ENCODE data around the gene ZNF732. TPM values are rescaled to one million over a fixed set of nuclear protein-coding genes. Genes with fewer than 3 reads are reported as not detected.
"Not testable (repeated sequence)": the region's sequence is repeated elsewhere in the genome, so short reads cannot be mapped to it uniquely, and the experiment has no call there.

Gene ZNF732
- total RNA-seq, 1 experiment from 2014 or later: 1.0 TPM

GRCh38 chr4:335515-335914 is 30.2 kb upstream of the ZNF732 start:
- H3K4me3 ChIP-seq (ENCODE audit: low read length): peak overlapping the region; percentile 96; the same call in 1 of the 2 replicates
- DNase-seq: no peak
- H3K79me2 ChIP-seq (ENCODE audit: low read length): peaks cover 41% of the 10 kb centered on the region
- no peaks in the 10 kb centered on the region for H3K9me2 ChIP-seq (replicated peaks; ENCODE audit: insufficient read depth, low read length)
- peaks cover 16% of the 10 kb centered on the region for H3K4me1 ChIP-seq (ENCODE audit: low read length)
- H3K36me3 ChIP-seq (ENCODE audit: insufficient read depth, low read length): peaks cover 40% of the 10 kb centered on the region
- H3K4me2 ChIP-seq (ENCODE audit: low read depth, low read length, poor library complexity, severe bottlenecking): no peak overlapping the region
- no peak overlapping the region for H3K9ac ChIP-seq (ENCODE audit: low read length)
- no peaks in the 10 kb centered on the region for H4K20me1 ChIP-seq (ENCODE audit: insufficient read depth, low read depth, low read length)
- H3K27me3 ChIP-seq (ENCODE audit: low read length): no peaks in the 10 kb centered on the region
- H3K27ac ChIP-seq (ENCODE audit: low read length): peak overlapping the region; percentile 91; the same call in 1 of the 2 replicates
- H3K9me3 ChIP-seq (ENCODE audit: low read length): peaks cover 24% of the 10 kb centered on the region
- no peak overlapping the region for H2AFZ ChIP-seq (ENCODE audit: low read length)

GRCh38 chr4:328729-329128 is 23.5 kb upstream of the ZNF732 start:
- H3K4me2 ChIP-seq (ENCODE audit: low read depth, low read length, poor library complexity, severe bottlenecking): no peak overlapping the region
- H3K79me2 ChIP-seq (ENCODE audit: low read length): no peaks in the 10 kb centered on the region
- peaks cover 3% of the 10 kb centered on the region; the same call in 1 of the 2 replicates for H3K36me3 ChIP-seq (ENCODE audit: insufficient read depth, low read length)
- H3K9me2 ChIP-seq (replicated peaks; ENCODE audit: insufficient read depth, low read length): no peaks in the 10 kb centered on the region
- no peaks in the 10 kb centered on the region for H3K4me1 ChIP-seq (ENCODE audit: low read length)
- H2AFZ ChIP-seq (ENCODE audit: low read length): no peak overlapping the region
- H3K27me3 ChIP-seq (ENCODE audit: low read length): no peaks in the 10 kb centered on the region
- H4K20me1 ChIP-seq (ENCODE audit: insufficient read depth, low read depth, low read length): no peaks in the 10 kb centered on the region
- DNase-seq: no peak
- no peak overlapping the region for H3K9ac ChIP-seq (ENCODE audit: low read length)
- H3K4me3 ChIP-seq (ENCODE audit: low read length): no peak overlapping the region
- H3K27ac ChIP-seq (ENCODE audit: low read length): peak overlapping the region; percentile 40; the same call in 1 of the 2 replicates
- peaks cover 13% of the 10 kb centered on the region for H3K9me3 ChIP-seq (ENCODE audit: low read length)

- H3K79me2 ChIP-seq (ENCODE audit: low read length): no peaks in the 10 kb centered on the region
- peak; percentile 78 for DNase-seq
- H3K9me3 ChIP-seq (ENCODE audit: low read length): peaks cover 19% of the 10 kb centered on the region
Observed at GRCh38 chr4:314296-314903, 9.1 kb upstream of the ZNF732 start.

GRCh38 chr4:309807-310206 is 4.5 kb upstream of the ZNF732 start:
- no peak overlapping the region for H3K4me3 ChIP-seq (ENCODE audit: low read length)
- no peaks in the 10 kb centered on the region for H4K20me1 ChIP-seq (ENCODE audit: insufficient read depth, low read depth, low read length)
- no peak for DNase-seq
- H3K9me2 ChIP-seq (replicated peaks; ENCODE audit: insufficient read depth, low read length): no peaks in the 10 kb centered on the region
- peaks cover 32% of the 10 kb centered on the region for H3K9me3 ChIP-seq (ENCODE audit: low read length)
- no peaks in the 10 kb centered on the region for H3K79me2 ChIP-seq (ENCODE audit: low read length)
- H3K4me1 ChIP-seq (ENCODE audit: low read length): peaks cover 42% of the 10 kb centered on the region
- H3K36me3 ChIP-seq (ENCODE audit: insufficient read depth, low read length): peaks cover 25% of the 10 kb centered on the region; the same call in 1 of the 2 replicates
- peak overlapping the region; percentile 98 for H3K27ac ChIP-seq (ENCODE audit: low read length)
- no peak overlapping the region for H2AFZ ChIP-seq (ENCODE audit: low read length)
- no peaks in the 10 kb centered on the region for H3K27me3 ChIP-seq (ENCODE audit: low read length)
- no peak overlapping the region for H3K9ac ChIP-seq (ENCODE audit: low read length)
- no peak overlapping the region for H3K4me2 ChIP-seq (ENCODE audit: low read depth, low read length, poor library complexity, severe bottlenecking)

More at GRCh38 chr4:314296-314903, 9.1 kb upstream of the ZNF732 start:
- Histone ChIP-seq H3K4me3 (ENCODE audit: low read length) (peak overlapping the region; percentile 26), H2AFZ (ENCODE audit: low read length) (no peak overlapping the region), H3K36me3 (ENCODE audit: insufficient read depth, low read length) (peaks cover 13% of the 10 kb centered on the region; the same call in 1 of the 2 replicates), H3K27me3 (ENCODE audit: low read length) (no peaks in the 10 kb centered on the region), H3K27ac (ENCODE audit: low read length) (peak overlapping the region; percentile 94), H3K9me2 (replicated peaks; ENCODE audit: insufficient read depth, low read length) (no peaks in the 10 kb centered on the region), H3K9ac (ENCODE audit: low read length) (peak overlapping the region; percentile 26), H4K20me1 (ENCODE audit: insufficient read depth, low read depth, low read length) (no peaks in the 10 kb centered on the region), H3K4me2 (ENCODE audit: low read depth, low read length, poor library complexity, severe bottlenecking) (peak overlapping the region; percentile 35), H3K4me1 (ENCODE audit: low read length) (peaks cover 26% of the 10 kb centered on the region)

- no peak overlapping the region for H2AFZ ChIP-seq (ENCODE audit: low read length)
- peaks cover 37% of the 10 kb centered on the region for H3K9me3 ChIP-seq (ENCODE audit: low read length)
Observed at GRCh38 chr4:306551-306961, 1.3 kb upstream of the ZNF732 start.

DNA sequence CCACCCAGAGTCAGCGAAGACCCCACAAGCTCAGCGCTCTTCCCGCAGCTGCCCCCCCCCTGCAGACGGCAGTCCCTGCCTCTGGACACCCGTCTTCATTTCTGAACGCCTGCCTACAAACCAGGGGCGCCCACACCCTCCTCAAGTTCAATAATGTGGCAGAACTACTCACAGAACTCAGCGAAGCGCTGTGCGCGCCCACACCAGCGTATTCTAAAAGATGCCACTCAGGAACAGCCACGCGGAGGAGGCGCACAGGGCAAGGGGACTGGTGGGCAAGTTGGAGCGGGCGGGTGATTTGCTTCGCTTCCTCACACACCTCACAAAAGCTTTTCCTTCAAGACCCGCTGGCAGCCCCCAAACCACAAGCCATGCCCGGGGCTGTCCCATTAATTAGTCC is 758 bp downstream of the ZNF732 start:
- not testable (repeated sequence) for H4K20me1 ChIP-seq (ENCODE audit: insufficient read depth, low read depth, low read length); H3K4me2 ChIP-seq (ENCODE audit: low read depth, low read length, poor library complexity, severe bottlenecking); H3K27ac ChIP-seq (ENCODE audit: low read length); H3K4me3 ChIP-seq (ENCODE audit: low read length); H3K27me3 ChIP-seq (ENCODE audit: low read length); H2AFZ ChIP-seq (ENCODE audit: low read length); H3K79me2 ChIP-seq (ENCODE audit: low read length); H3K9ac ChIP-seq (ENCODE audit: low read length); H3K9me2 ChIP-seq (replicated peaks; ENCODE audit: insufficient read depth, low read length)
- DNase-seq: peak; percentile 15
- Histone ChIP-seq H3K4me1 (ENCODE audit: low read length) (peaks cover 27% of the 10 kb centered on the region), H3K36me3 (ENCODE audit: insufficient read depth, low read length) (peaks cover 13% of the 10 kb centered on the region; the same call in 1 of the 2 replicates), H3K9me3 (ENCODE audit: low read length) (peaks cover 27% of the 10 kb centered on the region)

More at GRCh38 chr4:306551-306961, 1.3 kb upstream of the ZNF732 start:
- Histone ChIP-seq H3K4me1 (ENCODE audit: low read length) (peaks cover 27% of the 10 kb centered on the region), H3K4me2 (ENCODE audit: low read depth, low read length, poor library complexity, severe bottlenecking) (peak overlapping the region; percentile 51), H3K27ac (ENCODE audit: low read length) (peak overlapping the region; percentile 98), H3K9ac (ENCODE audit: low read length) (peak overlapping the region; percentile 71; the same call in 1 of the 2 replicates), H3K79me2 (ENCODE audit: low read length) (no peaks in the 10 kb centered on the region), H3K36me3 (ENCODE audit: insufficient read depth, low read length) (peaks cover 22% of the 10 kb centered on the region; the same call in 1 of the 2 replicates), H4K20me1 (ENCODE audit: insufficient read depth, low read depth, low read length) (no peaks in the 10 kb centered on the region), H3K4me3 (ENCODE audit: low read length) (peak overlapping the region; percentile 14; the same call in 1 of the 2 replicates), H3K27me3 (ENCODE audit: low read length) (no peaks in the 10 kb centered on the region), H3K9me2 (replicated peaks; ENCODE audit: insufficient read depth, low read length) (no peaks in the 10 kb centered on the region)
- peak; percentile 98 for DNase-seq

DNA sequence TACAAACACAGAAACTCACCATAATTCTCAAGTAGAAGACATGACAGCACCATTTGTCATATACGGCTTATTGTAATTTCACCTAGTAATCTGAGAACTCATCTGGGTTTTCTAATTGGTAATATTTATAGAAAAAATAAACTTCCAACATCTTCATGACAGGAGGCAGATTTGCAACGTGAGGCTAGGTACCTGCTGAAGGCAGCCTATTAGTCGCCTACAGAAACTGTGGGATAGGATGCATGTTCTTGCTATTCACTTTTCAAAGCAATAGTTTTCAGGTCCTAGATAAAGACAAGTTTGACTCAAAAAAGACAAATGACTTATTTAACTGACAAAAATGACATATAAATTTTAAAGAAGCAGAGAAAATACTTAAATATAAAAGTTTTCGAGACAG is 2.9 kb downstream of the ZNF732 start:
- H3K36me3 ChIP-seq (ENCODE audit: insufficient read depth, low read length): peaks cover 5% of the 10 kb centered on the region; the same call in 1 of the 2 replicates
- no peak overlapping the region for H3K9ac ChIP-seq (ENCODE audit: low read length)
- H3K9me2 ChIP-seq (replicated peaks; ENCODE audit: insufficient read depth, low read length): no peaks in the 10 kb centered on the region
- H3K27me3 ChIP-seq (ENCODE audit: low read length): no peaks in the 10 kb centered on the region
- H4K20me1 ChIP-seq (ENCODE audit: insufficient read depth, low read depth, low read length): no peaks in the 10 kb centered on the region
- peaks cover 19% of the 10 kb centered on the region for H3K9me3 ChIP-seq (ENCODE audit: low read length)
- no peak for DNase-seq
- H3K79me2 ChIP-seq (ENCODE audit: low read length): no peaks in the 10 kb centered on the region
- peak overlapping the region; percentile 56 for H3K27ac ChIP-seq (ENCODE audit: low read length)
- H2AFZ ChIP-seq (ENCODE audit: low read length): no peak overlapping the region
- H3K4me2 ChIP-seq (ENCODE audit: low read depth, low read length, poor library complexity, severe bottlenecking): no peak overlapping the region
- no peak overlapping the region for H3K4me3 ChIP-seq (ENCODE audit: low read length)
- H3K4me1 ChIP-seq (ENCODE audit: low read length): peaks cover 13% of the 10 kb centered on the region

GRCh38 chr4:294732-295131 is 10.5 kb downstream of the ZNF732 start:
- Histone ChIP-seq H3K79me2 (ENCODE audit: low read length) (no peaks in the 10 kb centered on the region), H3K36me3 (ENCODE audit: insufficient read depth, low read length) (no peaks in the 10 kb centered on the region; the same call in 1 of the 2 replicates), H3K9me2 (replicated peaks; ENCODE audit: insufficient read depth, low read length) (no peaks in the 10 kb centered on the region), H4K20me1 (ENCODE audit: insufficient read depth, low read depth, low read length) (no peaks in the 10 kb centered on the region), H3K9ac (ENCODE audit: low read length) (no peak overlapping the region), H3K27me3 (ENCODE audit: low read length) (no peaks in the 10 kb centered on the region), H3K4me3 (ENCODE audit: low read length) (no peak overlapping the region), H3K4me2 (ENCODE audit: low read depth, low read length, poor library complexity, severe bottlenecking) (no peak overlapping the region), H2AFZ (ENCODE audit: low read length) (no peak overlapping the region), H3K4me1 (ENCODE audit: low read length) (peaks cover 7% of the 10 kb centered on the region), H3K27ac (ENCODE audit: low read length) (no peak overlapping the region), H3K9me3 (ENCODE audit: low read length) (peaks cover 27% of the 10 kb centered on the region)
- no peak for DNase-seq

Measured in Karpas-422 (cell line).